WTC11 (cell line): ENCODE results near the gene CTDNEP1. TPM values are rescaled to one million over a fixed set of nuclear protein-coding genes. Genes with fewer than 3 reads are reported as not detected.
A peak's percentile ranks its signal among the peaks of the same experiment; 100 is the strongest.

ENCODE experiments used
- ATAC-seq: fragments of 200-7000 bp; cut with Tn5 transposase; 2 replicates; pipeline ENCODE4 v1.10.0; 2021; ENCODE audit warnings: mild to moderate bottlenecking, moderate library complexity
- CTCF ChIA-PET: fragments of 300-600 bp; sonication (Branson Sonifier 250); formaldehyde crosslinking; loops from one replicate; lab custom pipeline; 2021; ENCODE audit warnings: antibody characterized with exemption; lab: Charles Lee
- POLR2A ChIA-PET: fragments of 350-600 bp; sonication (Branson Sonifier 250); formaldehyde crosslinking; loops from one replicate; lab custom pipeline; 2021; ENCODE audit warnings: antibody characterized with exemption; lab: Charles Lee
- DNase-seq: peaks from one replicate; pipeline ENCODE4 v3.0.0; 2021; ENCODE audit warnings: low spot score
- H3K27ac Mint-ChIP-seq: 2 replicates; pipeline ENCODE4 v1.8.0; 2021; ENCODE audit warnings: mixed read lengths
- H3K27me3 Mint-ChIP-seq: 2 replicates; pipeline ENCODE4 v1.8.0; 2021; ENCODE audit warnings: low read depth, mild to moderate bottlenecking, moderate library complexity, mixed read lengths
- H3K36me3 Mint-ChIP-seq: 2 replicates; pipeline ENCODE4 v1.8.0; 2021; ENCODE audit warnings: mixed read lengths
- H3K4me1 Mint-ChIP-seq: 2 replicates; pipeline ENCODE4 v1.8.0; 2022; ENCODE audit warnings: mixed read lengths
- H3K4me3 Mint-ChIP-seq: 2 replicates; pipeline ENCODE4 v1.8.0; 2021; ENCODE audit warnings: mild to moderate bottlenecking, moderate library complexity, mixed read lengths
- H3K9me3 Mint-ChIP-seq: 2 replicates; pipeline ENCODE4 v1.8.0; 2021; ENCODE audit warnings: mixed read lengths
- ATF2 ChIP-seq: sonication (generic); formaldehyde crosslinking; IDR thresholded peaks from 2 replicates; pipeline ENCODE4 v1.8.1; 2022; ENCODE audit warnings: low read depth, missing genetic modification reagents, borderline replicate concordance
- CBFB ChIP-seq: sonication (generic); formaldehyde crosslinking; IDR thresholded peaks from 2 replicates; pipeline ENCODE4 v1.8.1; 2022; ENCODE audit warnings: mild to moderate bottlenecking, low read depth, missing genetic modification reagents
- E2F4 ChIP-seq: sonication (generic); formaldehyde crosslinking; IDR thresholded peaks from 2 replicates; pipeline ENCODE4 v1.8.1; 2022; ENCODE audit warnings: low read depth, mild to moderate bottlenecking, moderate library complexity, missing genetic modification reagents, borderline replicate concordance
- ERG ChIP-seq: fragments of 250-450 bp; sonication (Bioruptor Pico); IDR thresholded peaks from 2 replicates; pipeline ENCODE4 v1.8.0; 2021; ENCODE audit warnings: mild to moderate bottlenecking
- FOXJ3 ChIP-seq: sonication (generic); formaldehyde crosslinking; IDR thresholded peaks from 2 replicates; pipeline ENCODE4 v1.9.0; 2021; ENCODE audit warnings: missing genetic modification reagents, mild to moderate bottlenecking, borderline replicate concordance
- FOXP4 ChIP-seq: sonication (generic); formaldehyde crosslinking; IDR thresholded peaks from 2 replicates; pipeline ENCODE4 v1.8.0; 2022; ENCODE audit warnings: mild to moderate bottlenecking, missing genetic modification reagents
- KAT7 ChIP-seq: sonication (generic); formaldehyde crosslinking; IDR thresholded peaks from 2 replicates; pipeline ENCODE4 v1.8.1; 2023; ENCODE audit warnings: missing genetic modification reagents, mild to moderate bottlenecking, borderline replicate concordance
- MYBL2 ChIP-seq: sonication (generic); formaldehyde crosslinking; IDR thresholded peaks from 2 replicates; pipeline ENCODE4 v1.8.1; 2023; ENCODE audit warnings: mild to moderate bottlenecking, moderate library complexity, missing genetic modification reagents
- PRDM15 ChIP-seq: sonication (generic); formaldehyde crosslinking; IDR thresholded peaks from 2 replicates; pipeline ENCODE4 v1.8.0; 2022; ENCODE audit warnings: missing genetic modification reagents
- SMAD4 ChIP-seq: sonication (generic); formaldehyde crosslinking; IDR thresholded peaks from 2 replicates; pipeline ENCODE4 v1.8.0; 2022; ENCODE audit warnings: mild to moderate bottlenecking, missing genetic modification reagents
- USF1 ChIP-seq: sonication (generic); formaldehyde crosslinking; IDR thresholded peaks from 2 replicates; pipeline ENCODE4 v1.8.0; 2022; ENCODE audit warnings: mild to moderate bottlenecking, missing genetic modification reagents
- USF2 ChIP-seq: sonication (generic); formaldehyde crosslinking; IDR thresholded peaks from 2 replicates; pipeline ENCODE4 v1.8.1; 2023; ENCODE audit warnings: mild to moderate bottlenecking, missing genetic modification reagents, moderate library complexity
- ZBTB43 ChIP-seq: sonication (generic); formaldehyde crosslinking; IDR thresholded peaks from 2 replicates; pipeline ENCODE4 v1.8.1; 2023; ENCODE audit warnings: mild to moderate bottlenecking, missing genetic modification reagents
- ZMAT4 ChIP-seq: fragments of 250-450 bp; sonication (Bioruptor Pico); IDR thresholded peaks from 2 replicates; pipeline ENCODE4 v1.9.0; 2021; ENCODE audit warnings: mild to moderate bottlenecking
- ZNF281 ChIP-seq: sonication (generic); formaldehyde crosslinking; IDR thresholded peaks from 2 replicates; pipeline ENCODE4 v1.8.0; 2023; ENCODE audit warnings: mild to moderate bottlenecking, missing genetic modification reagents
- ZNF317 ChIP-seq: sonication (generic); formaldehyde crosslinking; IDR thresholded peaks from 2 replicates; pipeline ENCODE4 v1.8.1; 2023; ENCODE audit warnings: low read depth, mild to moderate bottlenecking, moderate library complexity, missing genetic modification reagents, borderline replicate concordance
- ZNF416 ChIP-seq: fragments of 250-450 bp; sonication (Bioruptor Pico); IDR thresholded peaks from 2 replicates; pipeline ENCODE4 v1.9.0; 2021; ENCODE audit warnings: mild to moderate bottlenecking, inconsistent platforms
- total RNA-seq: library from RNA; stranded (reverse); gene quantifications from 3 replicates; pipeline ENCODE4 v1.2.3, GENCODE V29; 2021

CTDNEP1 gene
- total RNA-seq, 1 experiment from 2014 or later = 127 TPM

GRCh38 chr17:7266784-7267183 is 15.2 kb upstream of the CTDNEP1 start (continued):
- TF ChIP-seq ZNF281 (CRISPR knock-in tag) = no peak

GRCh38 chr17:7263801-7264078 is 12.2 kb upstream of the CTDNEP1 start:
- ChIA-PET CTCF (interaction anchor here (0.8 to 4.8 kb wide), 4 partner anchors 18 to 93 kb away, joined by 3 to 23 read pairs (median 6); partner anchors contain the start of gene SLC2A4), POLR2A (interaction anchor here (0.7 to 1.3 kb wide), 4 partner anchors 17 to 65 kb away, joined by 3 read pairs; partner anchors contain the start of genes ACADVL, DLG4, GABARAP and NEURL4)
- ATAC-seq = no peak
- Mint-ChIP-seq H3K4me3 (peak overlapping the region; percentile 98), H3K27me3 (no peaks in the 10 kb centered on the region), H3K27ac (peak overlapping the region; percentile 100), H3K9me3 (no peaks in the 10 kb centered on the region), H3K4me1 (peaks cover 26% of the 10 kb centered on the region)
- no peak for DNase-seq
- no peak for TF ChIP-seq ATF2 (CRISPR knock-in tag)
- no peak for TF ChIP-seq USF2
- TF ChIP-seq FOXP4 (CRISPR knock-in tag) = no peak
- no peak for TF ChIP-seq E2F4 (CRISPR knock-in tag)
- TF ChIP-seq FOXJ3 (CRISPR knock-in tag) = no peak
- no peak for TF ChIP-seq CBFB (CRISPR knock-in tag)
- no peak for TF ChIP-seq KAT7 (CRISPR knock-in tag)
- no peak for TF ChIP-seq ZNF317 (CRISPR knock-in tag)
- TF ChIP-seq ZBTB43 = no peak
- TF ChIP-seq ERG (CRISPR knock-in tag) = no peak
- no peak for TF ChIP-seq PRDM15 (CRISPR knock-in tag)
- TF ChIP-seq USF1 (CRISPR knock-in tag) = no peak
- no peak for TF ChIP-seq ZNF416 (CRISPR knock-in tag)
- no peak for TF ChIP-seq ZMAT4 (CRISPR knock-in tag)
- TF ChIP-seq MYBL2 (CRISPR knock-in tag) = no peak
- TF ChIP-seq SMAD4 (CRISPR knock-in tag) = no peak
- TF ChIP-seq, all 79 proteins: peak for 0
- H3K36me3 Mint-ChIP-seq = peaks cover 5% of the 10 kb centered on the region
